HuH-7 (cell line): Measurements from ENCODE around the gene DTNA.
A peak's percentile ranks its signal among the peaks of the same experiment; 100 is the strongest.
"Not testable (repeated sequence)": the region's sequence is repeated elsewhere in the genome, so short reads cannot be mapped to it uniquely, and the experiment has no call there.

Experiments
- DNase-seq: peaks from one replicate; pipeline ENCODE4 v3.0.0; 2011; ENCODE audit warnings: low spot score

DTNA gene

DNA sequence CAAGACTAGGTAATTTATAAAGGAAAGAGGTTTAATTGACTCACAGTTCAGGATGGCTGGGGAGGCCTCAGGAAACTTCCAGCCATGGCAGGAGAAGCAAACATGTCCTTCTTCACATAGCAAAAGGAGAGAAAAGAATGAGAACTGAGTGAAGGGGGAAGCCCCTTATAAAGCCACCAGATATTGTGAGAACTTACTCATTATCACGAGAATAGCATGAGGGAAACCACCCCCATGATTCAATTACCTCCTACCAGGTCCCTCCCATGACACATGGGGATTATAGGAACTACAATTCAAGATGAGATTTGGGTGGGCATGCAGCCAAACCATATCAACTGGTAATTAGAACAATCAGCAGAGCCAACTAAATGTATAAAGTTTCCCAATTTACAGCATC lies 196.9 kb downstream of the DTNA start:
- not testable (repeated sequence) for DNase-seq

DNA sequence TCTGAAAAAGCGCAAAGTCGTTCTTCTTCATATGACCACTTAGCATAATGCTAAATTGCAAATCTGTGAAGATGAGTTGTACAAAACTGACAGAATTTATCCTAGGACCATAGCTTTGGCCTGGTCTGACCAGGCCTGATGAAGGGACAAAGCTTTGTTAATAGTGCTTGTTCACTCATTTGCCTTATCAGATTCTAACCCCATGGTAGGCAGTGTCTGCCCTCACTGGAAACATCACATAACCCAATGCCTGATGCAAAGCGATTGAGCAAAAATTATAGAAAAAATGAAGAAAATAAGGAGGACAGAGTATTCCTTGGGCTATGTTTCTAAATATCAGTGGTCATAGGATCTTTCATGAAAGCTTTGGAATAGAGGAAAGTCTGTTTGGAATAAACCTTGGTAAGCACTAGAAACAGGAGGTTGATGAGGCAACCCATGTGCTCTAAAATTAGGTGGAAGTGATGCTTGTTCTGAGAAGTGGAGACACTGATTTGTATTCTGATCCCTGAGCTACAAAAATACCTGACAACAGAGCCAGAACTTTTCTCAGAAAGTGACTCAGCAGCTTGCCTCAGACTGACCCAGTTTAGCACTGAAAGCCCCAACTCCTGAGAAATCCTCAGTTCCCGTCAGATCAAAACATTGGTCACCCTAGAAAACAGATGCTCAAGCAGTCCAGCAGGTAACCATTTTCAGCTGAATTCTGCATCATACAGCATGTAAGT lies 199.7 kb downstream of the DTNA start:
- no peak for DNase-seq

DNA sequence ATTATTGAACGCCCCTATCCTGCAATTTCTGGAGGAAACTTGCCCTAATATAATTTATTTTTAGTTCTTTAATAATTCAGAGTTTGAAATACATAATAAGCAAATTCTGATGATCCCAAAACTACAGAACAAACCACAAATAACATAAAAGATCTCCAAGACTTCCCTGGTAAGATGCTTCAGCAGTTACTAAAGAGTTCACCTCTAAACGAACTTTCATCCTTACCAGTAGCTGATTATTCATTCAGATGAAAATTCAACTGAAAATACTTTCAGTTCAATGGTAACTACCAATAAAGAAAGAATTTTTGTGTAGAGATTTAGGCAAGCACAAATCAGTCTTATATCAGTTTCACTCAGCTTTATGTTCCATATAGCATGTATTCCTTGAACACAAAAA lies 201.0 kb downstream of the DTNA start:
- DNase-seq = no peak

DNA sequence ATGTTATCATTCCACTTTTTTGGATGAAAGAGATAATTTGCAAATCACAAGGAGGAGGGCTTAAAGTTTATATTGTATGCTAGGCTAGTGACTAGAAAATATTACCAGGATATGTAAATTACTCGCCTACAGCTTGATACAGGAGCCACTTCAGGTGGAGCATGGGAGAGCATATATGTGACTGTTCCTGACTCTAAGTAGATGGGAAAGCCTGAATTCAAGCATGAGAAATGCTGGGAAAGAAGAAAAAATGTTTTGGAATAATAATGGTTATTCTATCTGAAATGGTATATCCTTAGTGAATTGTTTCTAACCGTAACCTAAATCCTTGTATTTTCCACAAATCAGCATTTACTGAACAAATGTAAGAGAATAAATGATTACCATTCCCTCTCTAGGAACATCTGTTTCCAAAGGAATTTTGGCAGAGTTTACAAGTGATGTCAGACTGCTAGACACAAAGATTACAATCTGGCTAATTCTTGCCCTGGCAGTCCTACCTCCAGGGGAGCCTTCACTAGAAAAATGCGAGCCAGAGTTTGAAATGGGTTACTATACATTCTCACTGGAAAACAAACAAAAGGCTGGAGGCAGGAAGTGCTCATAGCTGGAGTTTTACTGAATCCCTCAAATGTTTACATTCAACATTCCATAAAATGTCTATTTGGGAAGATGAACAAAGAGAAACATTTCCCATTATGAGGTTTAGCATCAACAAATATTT lies 201.7 kb downstream of the DTNA start:
- DNase-seq = peak; percentile 9

DNA sequence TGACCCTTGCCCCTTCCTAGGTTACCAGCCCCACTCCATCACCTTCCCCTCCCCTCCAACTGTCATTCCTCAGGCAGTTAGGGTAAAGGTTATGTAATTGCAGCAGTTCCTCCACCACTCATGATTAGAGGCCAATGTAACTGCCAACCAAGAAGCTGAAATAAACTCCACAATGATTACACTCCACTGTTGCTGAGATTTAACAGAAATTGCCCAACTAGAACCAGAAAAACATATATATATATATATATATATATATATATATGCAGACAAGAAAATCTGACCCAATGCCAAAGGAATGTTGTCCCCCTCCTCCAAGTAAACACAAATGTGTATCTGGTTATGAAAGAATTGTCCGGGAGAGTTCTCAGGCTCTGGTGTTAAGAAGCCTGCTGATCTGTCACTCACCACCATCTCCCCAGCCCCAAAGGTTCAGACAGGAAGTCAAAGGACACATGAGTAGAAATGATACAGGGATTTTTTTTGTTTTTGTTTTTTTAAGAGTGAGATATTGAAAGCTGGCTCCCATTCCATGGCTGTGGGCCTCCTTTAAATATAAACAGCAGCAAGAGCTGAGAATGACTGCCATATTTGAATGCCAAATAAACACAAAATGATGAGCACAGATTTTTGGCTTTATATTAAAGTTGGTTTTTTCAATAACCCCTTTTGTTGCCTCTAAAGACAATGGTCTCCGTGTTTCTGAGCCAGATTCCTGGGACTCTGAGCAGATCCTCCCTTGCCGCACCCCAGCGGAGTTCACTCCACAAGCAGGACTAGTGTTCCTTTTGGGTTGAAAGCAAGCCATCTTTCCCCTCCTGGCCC lies 204.0 kb downstream of the DTNA start:
- DNase-seq = peak; percentile 20

DNA sequence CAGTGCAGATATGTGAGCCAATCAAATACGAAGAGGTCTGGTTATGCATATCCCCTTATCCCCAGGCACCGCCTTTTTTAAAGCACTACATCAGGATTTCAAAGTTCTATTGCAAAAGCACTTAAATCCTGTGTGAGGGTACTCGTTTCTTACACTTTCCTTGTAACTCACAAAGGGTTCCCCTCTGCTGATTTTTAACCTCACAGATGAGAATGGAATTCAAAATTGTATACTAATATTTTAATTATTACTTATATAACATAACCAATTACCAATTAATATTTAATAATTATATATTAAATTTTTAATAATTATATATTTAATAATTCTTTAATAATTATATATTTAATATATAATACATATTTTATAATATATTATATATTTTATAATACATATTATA lies 204.9 kb downstream of the DTNA start:
- peak; percentile 4 for DNase-seq

DNA sequence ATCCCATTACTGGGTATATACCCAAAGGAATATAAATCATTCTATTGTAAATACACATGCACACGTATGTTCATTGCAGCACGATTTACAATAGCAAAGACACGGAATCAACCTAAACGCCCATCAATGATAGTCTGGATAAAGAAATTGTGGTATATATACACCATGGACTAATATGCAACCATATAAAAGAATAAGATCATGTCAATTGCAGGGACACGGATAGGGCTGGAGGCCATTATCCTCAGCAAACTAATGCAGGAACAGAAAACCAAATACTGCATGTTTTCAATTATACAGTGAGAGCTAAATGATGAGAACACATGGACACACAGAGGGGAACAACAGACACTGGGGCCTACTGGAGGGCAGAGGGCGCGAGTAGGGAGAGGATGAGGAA lies 206.4 kb downstream of the DTNA start:
- not testable (repeated sequence) for DNase-seq

DNA sequence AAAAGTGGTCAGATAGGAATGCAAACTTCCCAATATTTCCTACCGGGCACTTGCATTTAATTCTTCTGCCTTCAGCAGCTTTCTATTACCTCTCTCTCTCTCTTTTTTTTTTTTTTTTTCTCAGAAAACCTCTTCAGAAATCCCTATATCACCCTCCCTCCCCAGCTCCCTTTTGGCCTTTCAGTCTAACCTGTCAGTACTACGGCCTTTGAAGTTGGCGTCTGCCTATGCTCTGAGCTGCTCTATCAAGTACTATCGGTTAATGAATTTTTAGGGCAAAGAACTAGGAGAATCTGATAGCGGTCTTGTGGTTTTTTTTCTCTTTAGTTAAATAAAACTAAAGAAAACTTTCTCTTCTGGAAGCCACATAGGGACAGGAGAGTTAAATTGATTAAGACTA lies 208.8 kb downstream of the DTNA start:
- DNase-seq = no peak

DNA sequence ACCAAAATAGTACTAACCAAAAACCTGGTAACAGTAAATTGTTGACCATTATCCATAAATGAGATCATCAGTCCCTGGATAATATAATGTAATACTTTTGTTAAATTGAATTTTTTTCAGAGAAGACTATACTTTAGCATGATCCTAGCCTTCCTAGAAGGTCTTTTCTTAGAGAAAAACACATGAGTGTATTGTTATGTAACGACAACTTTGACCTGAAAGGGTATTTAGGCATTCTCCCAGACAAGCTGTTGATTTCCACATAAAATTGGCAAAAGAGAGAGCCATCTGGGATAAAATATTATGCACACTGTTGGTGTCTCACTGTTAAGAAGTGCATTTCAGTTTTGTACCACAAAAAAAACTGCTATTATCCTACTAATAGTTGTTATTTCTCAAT lies 211.1 kb downstream of the DTNA start:
- DNase-seq = no peak

DNA sequence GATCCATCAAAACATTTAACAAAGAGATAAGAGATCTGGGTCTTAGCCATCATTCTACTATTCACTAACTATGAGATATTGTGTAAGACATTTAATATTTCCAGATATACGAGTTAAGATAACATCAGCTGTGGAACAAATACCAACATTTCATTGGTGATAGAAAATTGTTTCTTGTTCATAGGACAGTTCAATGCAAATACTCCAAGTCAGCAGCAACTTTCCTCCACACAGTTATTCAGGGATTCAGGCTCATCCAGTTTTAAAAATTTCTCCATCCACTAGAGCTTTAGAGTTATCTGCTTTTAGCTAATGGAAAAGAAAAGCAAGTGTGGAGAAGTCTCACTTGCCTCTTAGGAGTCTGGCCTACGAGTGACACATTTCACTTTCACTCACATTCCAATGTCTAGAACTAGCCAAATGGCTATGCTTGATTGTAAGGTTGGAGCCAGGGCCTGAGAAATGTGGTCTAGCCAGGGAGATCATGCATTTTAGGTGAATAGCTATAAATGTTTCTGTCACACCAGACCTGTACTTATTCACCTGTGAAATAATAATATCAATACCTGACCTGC lies 211.8 kb downstream of the DTNA start:
- no peak for DNase-seq

DNA sequence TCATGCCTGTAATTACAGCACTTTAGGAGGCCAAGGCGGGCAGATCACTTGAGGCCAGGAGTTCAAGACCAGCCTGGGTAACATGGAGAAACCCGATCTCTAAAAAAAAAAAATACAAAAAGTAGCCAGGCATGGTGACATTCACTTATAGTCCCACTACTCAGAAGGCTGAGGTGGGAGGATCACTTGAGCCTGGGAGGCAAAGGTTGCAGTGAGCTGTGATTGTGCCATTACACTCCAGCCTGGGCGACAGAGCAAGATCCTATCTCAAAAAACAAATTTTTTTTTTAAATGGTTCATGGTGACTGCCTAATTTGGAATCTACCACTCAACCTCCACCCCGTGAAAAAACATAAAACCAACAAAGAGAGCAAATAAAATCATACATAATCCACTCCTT lies 212.5 kb downstream of the DTNA start:
- not testable (repeated sequence) for DNase-seq

DNA sequence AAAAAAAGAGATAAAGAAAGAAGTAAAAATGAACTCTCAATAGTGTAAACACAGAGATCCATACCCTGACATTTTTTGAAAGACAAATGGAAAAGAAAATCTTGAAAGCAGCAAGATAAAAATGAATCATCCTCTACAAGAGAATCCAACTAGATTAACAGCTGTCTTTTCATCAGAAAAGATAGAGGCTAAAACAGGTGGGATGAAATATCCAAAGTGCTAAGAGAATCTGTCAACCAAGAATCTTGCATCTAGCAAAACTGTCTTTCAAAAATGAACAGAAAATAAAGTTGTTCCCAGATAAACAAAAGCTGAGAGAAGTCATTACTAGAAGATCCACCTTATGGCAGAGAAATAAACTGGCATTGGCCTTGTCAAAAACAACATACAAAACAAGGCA lies 213.8 kb downstream of the DTNA start:
- DNase-seq = no peak

DNA sequence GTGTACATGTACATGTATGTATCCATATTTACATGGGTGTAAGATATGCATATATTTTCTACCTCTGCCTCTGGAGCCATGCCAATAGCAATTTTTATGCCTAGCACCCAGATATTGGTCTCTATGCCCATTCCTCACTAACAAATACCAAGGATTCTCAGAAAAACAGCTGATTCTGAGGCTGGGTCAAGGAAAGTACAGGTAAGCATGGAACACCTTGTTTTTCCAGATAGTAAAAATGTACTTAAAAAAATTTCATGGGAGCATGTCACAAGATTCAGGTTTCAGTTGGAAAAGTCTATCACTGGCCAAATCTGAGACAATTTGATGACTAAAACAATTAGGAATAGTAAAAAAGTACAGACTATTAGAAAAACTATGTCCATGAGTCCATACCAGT lies 216.6 kb downstream of the DTNA start:
- no peak for DNase-seq

DNA sequence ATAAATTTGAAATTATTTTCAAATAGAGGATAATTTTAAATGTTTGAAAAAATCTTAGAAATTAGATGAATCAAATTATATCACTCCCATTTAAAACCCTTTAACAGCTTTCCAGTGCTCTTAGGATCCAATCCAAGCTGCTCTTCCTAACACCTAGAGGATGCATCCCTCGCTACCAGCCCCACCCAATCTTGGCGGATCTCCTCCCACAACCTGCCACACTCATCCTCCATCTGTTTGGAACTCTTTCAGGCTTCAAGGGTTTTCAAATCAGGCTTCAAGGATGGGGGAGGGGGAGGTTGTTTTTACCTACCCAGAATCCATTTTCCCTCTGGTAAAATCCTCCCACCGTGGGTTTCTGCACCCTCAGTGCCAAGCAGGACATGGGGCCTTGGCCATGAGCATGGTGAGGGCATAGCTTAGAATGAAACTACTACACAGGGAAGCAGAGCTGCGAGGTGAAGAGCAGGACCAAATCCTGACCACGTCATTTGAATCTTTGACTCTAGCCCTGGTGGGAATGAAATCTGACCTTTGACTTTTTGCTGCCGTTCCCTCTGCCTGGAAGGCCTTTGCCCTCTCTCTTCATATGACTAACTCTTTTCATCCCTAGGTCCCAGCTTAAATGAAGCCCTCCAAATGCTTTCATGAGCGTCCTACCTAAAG lies 218.1 kb downstream of the DTNA start:
- peak; percentile 25 for DNase-seq

DNA sequence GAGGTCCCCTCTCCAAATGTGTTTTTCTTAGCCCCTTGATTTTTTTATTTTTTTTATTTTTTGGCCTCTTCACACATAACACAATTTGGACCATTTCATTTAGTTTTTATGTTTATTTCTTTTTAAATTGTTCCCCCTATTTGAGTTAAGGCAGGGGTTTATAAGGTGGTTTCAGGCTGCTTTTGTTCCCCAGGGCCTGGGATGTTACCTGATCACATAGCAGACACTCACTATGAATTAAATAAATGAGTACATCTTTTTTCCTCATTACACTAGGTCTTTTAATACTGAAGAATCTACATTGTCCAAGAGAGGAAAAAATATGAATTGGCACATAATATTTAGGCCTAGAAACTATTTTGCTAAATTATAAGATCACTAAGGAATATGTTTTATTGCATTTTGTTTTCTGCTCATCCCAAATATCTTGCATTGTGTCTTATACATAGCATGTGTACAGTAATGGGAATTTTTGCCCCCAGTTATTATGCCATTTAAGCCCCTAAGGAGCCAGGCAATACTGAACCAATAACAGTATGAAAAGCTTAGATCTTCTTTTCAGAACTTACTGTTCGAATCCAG lies 218.7 kb downstream of the DTNA start:
- no peak for DNase-seq

DNA sequence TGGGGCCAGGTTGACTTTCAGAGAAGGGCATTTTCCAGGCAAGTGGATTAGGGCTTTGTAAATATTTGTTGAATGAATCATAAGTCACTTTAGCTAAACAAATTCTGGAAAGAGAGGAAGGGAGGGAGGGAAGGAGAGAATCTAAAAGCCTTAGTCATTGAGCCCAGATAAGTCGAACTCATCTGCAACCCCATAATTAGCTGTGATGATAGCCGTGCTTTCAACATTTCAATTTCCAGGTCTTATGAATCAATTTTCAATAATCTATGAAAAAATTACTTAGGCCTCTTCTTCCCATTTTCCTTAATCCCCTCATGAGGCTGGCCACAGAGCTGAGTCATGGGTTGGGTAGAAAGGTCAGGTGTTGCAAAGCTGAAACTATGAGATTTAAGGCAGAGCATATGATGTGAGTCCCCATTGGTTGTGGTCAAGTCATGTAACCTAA lies 219.3 kb downstream of the DTNA start:
- DNase-seq = peak; percentile 12

DNA sequence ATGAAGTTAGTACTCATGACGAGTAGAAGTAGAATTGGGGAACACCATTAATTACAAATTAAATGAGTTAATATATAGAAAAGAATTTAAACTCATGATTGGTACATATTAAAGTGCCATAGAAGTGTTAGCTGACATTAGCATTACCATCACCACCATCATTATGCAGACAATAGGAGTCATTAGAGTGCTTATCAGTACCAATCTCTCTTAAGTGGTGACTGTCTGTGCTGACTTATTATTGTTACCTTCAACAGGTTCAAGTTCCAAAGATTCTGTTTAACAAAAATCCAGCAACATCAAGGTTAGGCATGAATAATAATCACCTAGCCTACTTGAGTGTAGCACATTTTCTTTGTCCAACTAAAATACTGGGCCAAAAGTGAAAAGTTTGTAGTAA lies 222.3 kb downstream of the DTNA start:
- DNase-seq = no peak

DNA sequence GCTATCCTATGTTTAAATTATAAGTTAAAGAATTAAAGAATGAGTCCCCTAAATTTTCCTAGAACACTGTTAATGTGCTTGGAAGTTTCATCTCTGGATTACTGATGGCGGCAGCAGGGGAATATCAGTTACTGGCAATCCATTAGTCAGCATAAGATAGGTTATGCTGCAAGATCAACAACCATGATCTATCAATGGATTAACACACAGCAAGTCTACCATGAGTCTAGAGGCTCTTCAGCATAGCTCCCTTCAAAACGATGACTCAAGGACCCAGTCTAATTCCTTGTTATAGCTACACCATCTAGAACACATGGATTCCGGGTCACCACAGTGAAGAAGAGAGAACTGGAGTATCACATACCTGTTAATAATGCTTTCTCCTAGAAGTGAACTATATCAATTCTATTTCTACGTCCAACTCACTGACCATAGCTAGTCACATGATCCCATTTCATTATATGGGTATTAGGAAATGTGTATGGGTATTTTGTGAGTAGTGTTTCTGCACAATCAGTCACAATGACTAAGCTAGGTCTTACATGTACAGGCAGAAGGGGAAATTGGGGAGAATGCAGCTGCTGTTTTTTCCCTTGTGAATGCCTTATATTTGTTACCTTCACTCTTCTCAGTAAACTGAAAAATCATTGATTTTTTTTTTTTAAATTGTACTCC lies 222.8 kb downstream of the DTNA start:
- no peak for DNase-seq

DNA sequence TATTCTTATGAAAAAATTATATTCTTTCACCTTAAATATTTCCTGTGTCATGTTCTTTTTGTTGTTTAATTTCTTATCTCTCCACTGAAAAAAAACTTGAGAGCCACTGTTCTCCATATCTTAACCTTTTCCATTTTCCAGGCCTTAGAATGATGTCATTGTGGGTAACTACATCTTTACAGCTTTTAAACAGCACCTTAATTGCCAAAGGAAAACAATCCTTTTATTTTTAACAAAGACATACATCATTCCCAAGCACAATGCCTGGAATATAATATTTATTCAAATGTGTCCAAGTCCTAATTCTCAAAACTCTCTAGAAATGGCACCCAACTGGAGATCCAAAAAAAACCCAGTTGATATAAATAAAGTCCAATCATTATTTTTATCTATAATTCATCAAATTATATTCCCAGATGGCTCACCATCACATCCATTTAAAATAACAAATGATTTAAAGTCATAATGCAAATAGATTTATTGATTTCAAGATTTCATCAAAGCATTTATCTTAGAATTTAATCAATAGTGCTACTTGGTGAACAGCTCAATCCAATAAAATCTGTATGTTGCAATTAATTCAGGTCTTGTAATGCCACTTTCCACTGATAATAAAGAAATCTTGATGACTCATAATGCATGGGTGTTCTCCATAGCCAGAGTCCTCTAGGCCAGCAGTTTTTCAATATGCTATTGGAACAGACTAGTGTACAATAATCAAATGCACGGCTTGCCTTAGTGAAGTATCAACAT lies 224.0 kb downstream of the DTNA start:
- no peak for DNase-seq

DNA sequence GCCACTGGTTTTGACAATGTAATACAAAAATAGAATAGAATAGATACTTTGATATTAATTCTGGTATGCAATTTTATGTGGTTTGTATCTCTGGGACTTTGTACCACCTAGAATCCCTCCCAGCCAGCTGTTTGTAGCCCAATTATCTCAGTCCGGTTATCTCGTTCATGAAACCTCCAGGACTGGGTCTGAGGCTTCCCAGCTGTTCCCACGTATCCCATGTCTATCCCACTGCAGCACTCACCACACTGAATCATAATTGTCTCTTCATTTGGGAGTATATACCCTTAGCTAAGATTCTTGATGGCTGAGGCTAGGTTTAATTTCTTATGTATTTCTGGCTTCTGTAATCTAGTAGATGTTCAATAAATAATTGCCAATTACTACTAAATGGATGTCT lies 226.7 kb downstream of the DTNA start:
- DNase-seq = no peak
